HepG2 (cell line): ENCODE measurements around the gene EFNA3. TPM values are rescaled to one million over a fixed set of nuclear protein-coding genes. Genes with fewer than 3 reads are reported as not detected.
A peak's percentile ranks its signal among the peaks of the same experiment; 100 is the strongest.

Experiments
- ATAC-seq: fragments of 200-7000 bp; cut with Tn5 transposase; 3 replicates; pipeline ENCODE4 v1.9.1; 2020; ENCODE audit warnings: mild to moderate bottlenecking, moderate library complexity
- BruUV-seq: library from RNA; stranded (reverse); fragments of 400-500 nt; replicated peaks from 2 replicates; lab custom pipeline; 2021; lab: Mats Ljungman, UMichigan
- CTCF ChIA-PET: fragments of 300-600 bp; formaldehyde crosslinking; extraction: SDS; loops from one replicate; lab custom pipeline; 2021; ENCODE audit warnings: low total read pairs, inconsistent platforms, low intra/inter-chr PET ratio; lab: Yijun Ruan, JAX
- POLR2A ChIA-PET: fragments of 350-600 bp; sonication (Branson Sonifier 250); formaldehyde crosslinking; loops from one replicate; lab custom pipeline; 2020; ENCODE audit warnings: antibody characterized with exemption, inconsistent platforms; lab: Yijun Ruan, JAX
- DNase-seq: peaks from one replicate; pipeline ENCODE4 v3.0.0-alpha.2; 2015; ENCODE audit warnings: low spot score
- FAIRE-seq: peaks from 3 replicates; lab custom pipeline; 2011; peaks lifted over from hg19 to GRCh38; lab: Jason Lieb, UNC
- H2AFZ ChIP-seq: one replicate; pipeline ENCODE4 v1.6.1; 2011; ENCODE audit warnings: low read length, inconsistent platforms
- H3K27ac ChIP-seq: fragments of 300-600 bp; 3 replicates; pipeline ENCODE4 v1.8.0; 2011; ENCODE audit warnings: mixed run types, mild to moderate bottlenecking, mixed read lengths, low read length, inconsistent platforms; ENCODE audit not compliant: insufficient read depth; ENCODE audit errors: extremely low read length
- H3K27me3 ChIP-seq, 2 experiments: fragments of 200-600 bp in 1 of 2; 2 replicates in 1 of 2; 3 replicates in 1 of 2; pipeline versions ENCODE4 v1.6.0 to v1.8.0; 2011; ENCODE audit warnings: low read length in 2 of 2, mild to moderate bottlenecking in 2 of 2, moderate library complexity in 2 of 2, inconsistent platforms in 1 of 2; ENCODE audit not compliant: insufficient read depth in 2 of 2, control insufficient read depth in 1 of 2
- H3K36me3 ChIP-seq, 2 experiments: fragments of 200-600 bp in 1 of 2; replicated peaks in 1 of 2; 2 replicates in 1 of 2; 3 replicates in 1 of 2; pipeline versions ENCODE4 v1.5.1 to v1.8.0; 2011; ENCODE audit warnings: low read length in 2 of 2, inconsistent platforms in 1 of 2; ENCODE audit not compliant: insufficient read depth in 2 of 2, control insufficient read depth in 1 of 2
- H3K4me1 ChIP-seq: 2 replicates; pipeline ENCODE4 v1.5.1; 2012; ENCODE audit warnings: low read length, inconsistent platforms; ENCODE audit not compliant: insufficient read depth
- H3K4me2 ChIP-seq: 2 replicates; pipeline ENCODE4 v1.6.0; 2011; ENCODE audit warnings: low read depth, low read length, inconsistent platforms
- H3K4me3 ChIP-seq, 3 experiments: fragments of 200-600 bp in 1 of 3; sonication (generic), shearing (Covaris generic) in 1 of 3; replicated peaks in 1 of 3; 2 replicates each; pipeline ENCODE4 v1.5.1; 2011 to 2016; ENCODE audit warnings: low read length in 3 of 3, inconsistent platforms in 2 of 3, low read depth in 2 of 3, mild to moderate bottlenecking in 2 of 3, control low read depth in 1 of 3, mixed read lengths in 1 of 3; ENCODE audit not compliant: insufficient read depth in 1 of 3
- H3K79me2 ChIP-seq: one replicate; pipeline ENCODE4 v1.6.1; 2011; ENCODE audit warnings: low read length, inconsistent platforms; ENCODE audit not compliant: insufficient read depth
- H3K9ac ChIP-seq: 2 replicates; pipeline ENCODE4 v1.6.0; 2011; ENCODE audit warnings: mild to moderate bottlenecking, low read depth, low read length, inconsistent platforms; ENCODE audit not compliant: insufficient read depth
- H3K9me3 ChIP-seq: 2 replicates; pipeline ENCODE4 v1.5.1; 2012; ENCODE audit warnings: mild to moderate bottlenecking, low read length
- H4K20me1 ChIP-seq: 2 replicates; pipeline ENCODE4 v1.6.0; 2011; ENCODE audit warnings: inconsistent platforms, mild to moderate bottlenecking, low read length, moderate library complexity; ENCODE audit not compliant: insufficient read depth
- ARID5B ChIP-seq: IDR thresholded peaks from 2 replicates; pipeline ENCODE4 v1.4.0; 2020; ENCODE audit warnings: mild to moderate bottlenecking, missing genetic modification reagents
- FOXC1 ChIP-seq: sonication (generic); formaldehyde crosslinking; IDR thresholded peaks from 2 replicates; pipeline ENCODE4 v1.8.0; 2022; ENCODE audit warnings: mild to moderate bottlenecking, missing genetic modification reagents, borderline replicate concordance
- GLI4 ChIP-seq: sonication (generic); formaldehyde crosslinking; IDR thresholded peaks from 2 replicates; pipeline ENCODE4 v1.5.1; 2020; ENCODE audit warnings: missing genetic modification reagents, mild to moderate bottlenecking, moderate library complexity, borderline replicate concordance
- HDAC6 ChIP-seq: fragments of 200-600 bp; sonication (generic); IDR thresholded peaks from 2 replicates; pipeline ENCODE4 v1.7.0; 2017; ENCODE audit warnings: mild to moderate bottlenecking, antibody characterized with exemption, low read length, low read depth
- HIVEP1 ChIP-seq: sonication (generic); formaldehyde crosslinking; IDR thresholded peaks from 2 replicates; pipeline ENCODE4 v1.4.0; 2020; ENCODE audit warnings: mild to moderate bottlenecking, missing genetic modification reagents
- HMG20A ChIP-seq: IDR thresholded peaks from 2 replicates; pipeline ENCODE4 v1.6.1; 2016; ENCODE audit warnings: borderline replicate concordance
- HNRNPH1 ChIP-seq: fragments of 200-400 bp; formaldehyde crosslinking; optimal IDR thresholded peaks from 2 replicates; pipeline ENCODE3; 2017; ENCODE audit warnings: mild to moderate bottlenecking, low read depth, low read length
- PCBP1 ChIP-seq: fragments of 200-400 bp; formaldehyde crosslinking; IDR thresholded peaks from 2 replicates; pipeline ENCODE4 v1.6.1; 2017; ENCODE audit warnings: mild to moderate bottlenecking, low read depth, low read length, borderline replicate concordance
- ZNF329 ChIP-seq: sonication (generic); formaldehyde crosslinking; IDR thresholded peaks from 2 replicates; pipeline ENCODE4 v1.9.0; 2021; ENCODE audit warnings: low read depth, mild to moderate bottlenecking, missing genetic modification reagents
- ZNF441 ChIP-seq: sonication (generic); formaldehyde crosslinking; IDR thresholded peaks from 2 replicates; pipeline ENCODE4 v1.7.0; 2021; ENCODE audit warnings: missing genetic modification reagents, borderline replicate concordance
- ZNF580 ChIP-seq: IDR thresholded peaks from 2 replicates; pipeline ENCODE4 v1.6.1; 2016; ENCODE audit warnings: low read depth, borderline replicate concordance
- WGBS: methylation state at CpG from one replicate; pipeline ENCODE4 v1.1.6; 2017; ENCODE audit warnings: low lambda C conversion rate; 5-methylcytosine and 5-hydroxymethylcytosine counted together
- in situ Hi-C: cut with HindIII; loops from 2 replicates; pipeline ENCODE4 v1.10.0; 2017; ENCODE audit warnings: low pct_unique_long_range_greater_than_20kb; ENCODE audit not compliant: extremely low pct_ligation_motif_present
- intact Hi-C: fragments of 100-400 bp; cut with micrococcal nuclease; formaldehyde crosslinking; loops from one replicate; pipeline ENCODE4 v1.10.0; 2022; ENCODE audit not compliant: unreplicated experiment
- polyA plus RNA-seq, 8 experiments: library from polyadenylated mRNA; depleted of rRNA in 3 of 8; stranded (reverse) in 7 of 8; unstranded in 1 of 8; fragments of >200 nt; fragmentation: Illumina TruSeq in 4 of 8; extraction: Trizol in 4 of 8; gene quantifications; 2 replicates each; pipeline versions ENCODE4 v1.2.1 to v1.2.3, GENCODE V29; 2011 to 2016; ENCODE audit warnings: low read depth in 4 of 8, missing spikeins in 1 of 8, mixed read lengths in 1 of 8; ENCODE audit not compliant: insufficient read depth in 1 of 8
- total RNA-seq, 5 experiments: library from RNA; depleted of rRNA; stranded (reverse); fragments of >200 nt; fragmentation: Illumina TruSeq; extraction: Trizol; gene quantifications; 2 replicates each; pipeline ENCODE4 v1.2.3, GENCODE V29; 2016; ENCODE audit warnings: low read depth in 1 of 5
- TF ChIP-seq, protein P1 (sequence below): sonication (generic); formaldehyde crosslinking; IDR thresholded peaks from 2 replicates; pipeline ENCODE4 v1.4.0; 2020; ENCODE audit warnings: missing genetic modification reagents

The EFNA3 gene
- total and polyA plus RNA-seq, 2 of the 13 experiments (the other 11 are each of a cell fraction or from before 2014, with no cell fraction given): 1.0 to 5.7 TPM

DNA sequence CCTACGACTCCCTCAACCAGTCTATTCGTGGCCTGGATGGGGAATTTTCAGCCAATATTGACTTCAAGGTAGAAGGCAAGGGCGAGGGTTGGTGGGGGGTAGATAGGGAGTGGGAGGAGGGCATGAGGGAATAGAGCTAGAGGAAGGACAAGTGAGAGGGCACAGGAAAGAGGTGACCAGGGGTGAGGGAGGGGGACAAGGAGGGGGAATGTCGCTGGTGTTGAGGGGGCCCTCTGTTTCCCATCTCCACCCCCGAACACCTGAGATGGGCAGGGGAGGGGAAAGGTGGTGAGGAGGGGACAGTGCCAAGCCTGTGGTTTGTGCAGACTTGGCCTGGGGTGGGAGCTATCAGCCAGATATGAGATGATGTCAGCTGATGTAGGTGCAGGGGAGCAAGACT, 35.8 kb upstream of the EFNA3 start (continued):
- no peak for TF ChIP-seq ARID5B (CRISPR knock-in tag)
- no peak for TF ChIP-seq HIVEP1
- 0 out of 2 replicates have a peak, but pooled peaks have one; percentile 24 for TF ChIP-seq FOXC1 (CRISPR knock-in tag)
- 0 out of 2 replicates have a peak, but pooled peaks have one; percentile 7 for TF ChIP-seq ZNF329 (CRISPR knock-in tag)

DNA sequence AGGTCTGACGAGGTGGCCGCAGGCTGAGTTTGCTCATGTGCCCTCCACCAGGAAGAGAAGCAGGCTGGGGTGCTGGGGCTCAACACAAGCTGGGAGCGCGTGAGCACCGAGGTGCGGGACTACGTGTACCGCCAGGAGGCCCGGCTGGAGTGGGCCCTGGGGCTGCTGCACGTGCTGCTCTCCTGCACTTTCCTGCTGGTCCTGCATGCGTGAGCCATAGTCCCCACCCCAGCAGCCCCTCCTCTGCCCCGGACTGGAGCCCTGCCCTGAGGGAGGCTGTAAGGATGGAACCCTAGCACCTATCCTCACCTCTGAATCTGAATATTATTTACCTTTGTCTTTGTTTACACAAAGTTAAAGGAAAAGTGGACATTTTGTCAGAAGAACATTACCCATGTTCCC, 35.3 kb upstream of the EFNA3 start:
- Histone ChIP-seq H3K27ac (no peak overlapping the region), H3K79me2 (no peaks in the 10 kb centered on the region), H2AFZ (no peak overlapping the region), H3K4me1 (peaks cover 64% of the 10 kb centered on the region), H3K4me2 (peak overlapping the region; percentile 65), H3K9ac (peak overlapping the region; percentile 18; the same call in 1 of the 2 replicates), H4K20me1 (no peaks in the 10 kb centered on the region), H3K4me3 (peak overlapping the region in 2 of 3 experiments; percentile 13 to 50; a peak in 3 of 6 replicates), H3K9me3 (no peaks in the 10 kb centered on the region), H3K36me3 (no peaks in the 10 kb centered on the region), H3K27me3 (peaks cover 11 to 22% of the 10 kb centered on the region in 2 experiments)
- in situ Hi-C loops (no loop called here), intact Hi-C loops (no loop called here)
- ChIA-PET CTCF (interaction anchor here (2.5 to 3.0 kb wide), 2 partner anchors 18 to 41 kb away, joined by 12 to 27 read pairs; no protein-coding TSS in a partner anchor), POLR2A (interaction anchor here (0.6 to 3.2 kb wide), 4 partner anchors 8 to 71 kb away, joined by 3 to 12 read pairs (median 6); no protein-coding TSS in a partner anchor)
- no TSS peak for BruUV-seq
- ATAC-seq (peak; percentile 43), DNase-seq (no peak), FAIRE-seq (no peak)
- WGBS: 11% methylated on average over 3 of the region's 12 CpGs
- TF ChIP-seq ZNF580 (CRISPR knock-in tag) (peak; percentile 53; the same call in 1 of the 2 replicates), HMG20A (no peak), PCBP1 (no peak), HNRNPH1 (no peak), ZNF441 (CRISPR knock-in tag) (0 out of 2 replicates have a peak, but pooled peaks have one; percentile 4), HDAC6 (no peak), GLI4 (CRISPR knock-in tag) (no peak)
- TF ChIP-seq, protein P1, sequence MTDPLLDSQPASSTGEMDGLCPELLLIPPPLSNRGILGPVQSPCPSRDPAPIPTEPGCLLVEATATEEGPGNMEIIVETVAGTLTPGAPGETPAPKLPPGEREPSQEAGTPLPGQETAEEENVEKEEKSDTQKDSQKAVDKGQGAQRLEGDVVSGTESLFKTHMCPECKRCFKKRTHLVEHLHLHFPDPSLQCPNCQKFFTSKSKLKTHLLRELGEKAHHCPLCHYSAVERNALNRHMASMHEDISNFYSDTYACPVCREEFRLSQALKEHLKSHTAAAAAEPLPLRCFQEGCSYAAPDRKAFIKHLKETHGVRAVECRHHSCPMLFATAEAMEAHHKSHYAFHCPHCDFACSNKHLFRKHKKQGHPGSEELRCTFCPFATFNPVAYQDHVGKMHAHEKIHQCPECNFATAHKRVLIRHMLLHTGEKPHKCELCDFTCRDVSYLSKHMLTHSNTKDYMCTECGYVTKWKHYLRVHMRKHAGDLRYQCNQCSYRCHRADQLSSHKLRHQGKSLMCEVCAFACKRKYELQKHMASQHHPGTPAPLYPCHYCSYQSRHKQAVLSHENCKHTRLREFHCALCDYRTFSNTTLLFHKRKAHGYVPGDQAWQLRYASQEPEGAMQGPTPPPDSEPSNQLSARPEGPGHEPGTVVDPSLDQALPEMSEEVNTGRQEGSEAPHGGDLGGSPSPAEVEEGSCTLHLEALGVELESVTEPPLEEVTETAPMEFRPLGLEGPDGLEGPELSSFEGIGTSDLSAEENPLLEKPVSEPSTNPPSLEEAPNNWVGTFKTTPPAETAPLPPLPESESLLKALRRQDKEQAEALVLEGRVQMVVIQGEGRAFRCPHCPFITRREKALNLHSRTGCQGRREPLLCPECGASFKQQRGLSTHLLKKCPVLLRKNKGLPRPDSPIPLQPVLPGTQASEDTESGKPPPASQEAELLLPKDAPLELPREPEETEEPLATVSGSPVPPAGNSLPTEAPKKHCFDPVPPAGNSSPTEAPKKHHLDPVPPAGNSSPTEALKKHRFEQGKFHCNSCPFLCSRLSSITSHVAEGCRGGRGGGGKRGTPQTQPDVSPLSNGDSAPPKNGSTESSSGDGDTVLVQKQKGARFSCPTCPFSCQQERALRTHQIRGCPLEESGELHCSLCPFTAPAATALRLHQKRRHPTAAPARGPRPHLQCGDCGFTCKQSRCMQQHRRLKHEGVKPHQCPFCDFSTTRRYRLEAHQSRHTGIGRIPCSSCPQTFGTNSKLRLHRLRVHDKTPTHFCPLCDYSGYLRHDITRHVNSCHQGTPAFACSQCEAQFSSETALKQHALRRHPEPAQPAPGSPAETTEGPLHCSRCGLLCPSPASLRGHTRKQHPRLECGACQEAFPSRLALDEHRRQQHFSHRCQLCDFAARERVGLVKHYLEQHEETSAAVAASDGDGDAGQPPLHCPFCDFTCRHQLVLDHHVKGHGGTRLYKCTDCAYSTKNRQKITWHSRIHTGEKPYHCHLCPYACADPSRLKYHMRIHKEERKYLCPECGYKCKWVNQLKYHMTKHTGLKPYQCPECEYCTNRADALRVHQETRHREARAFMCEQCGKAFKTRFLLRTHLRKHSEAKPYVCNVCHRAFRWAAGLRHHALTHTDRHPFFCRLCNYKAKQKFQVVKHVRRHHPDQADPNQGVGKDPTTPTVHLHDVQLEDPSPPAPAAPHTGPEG: no peak
